HCT116 (cell line): Measurements from ENCODE around the gene ENPEP. TPM values are rescaled to one million over a fixed set of nuclear protein-coding genes. Genes with fewer than 3 reads are reported as not detected.

Experiments used
- ATAC-seq: fragments of 200-7000 bp; cut with Tn5 transposase; 2 replicates; pipeline ENCODE4 v1.9.1; 2020; ENCODE audit warnings: mild to moderate bottlenecking, moderate library complexity
- BruUV-seq: library from RNA; stranded (reverse); fragments of 400-500 nt; replicated peaks from 2 replicates; lab custom pipeline; 2021; lab: Mats Ljungman, UMichigan
- CTCF ChIA-PET: fragments of 300-600 bp; sonication (Branson Sonifier 250); formaldehyde crosslinking; loops from one replicate; lab custom pipeline; 2021; ENCODE audit warnings: antibody characterized with exemption; lab: Charles Lee
- POLR2A ChIA-PET: fragments of 300-600, 350-600 bp; sonication (Branson Sonifier 250); formaldehyde crosslinking; loops from one replicate; lab custom pipeline; 2021; ENCODE audit warnings: antibody characterized with exemption; lab: Charles Lee
- RAD21 ChIA-PET, 2 experiments: fragments of 300-600 bp; sonication (Branson Sonifier 250); formaldehyde crosslinking; loops; one replicate each; lab custom pipeline; 2023; ENCODE audit warnings: low total read pairs in 2 of 2; ENCODE audit not compliant: uncharacterized antibody in 2 of 2, unreplicated experiment in 2 of 2, low non-redundant PET in 1 of 2; lab: Charles Lee
- DNase-seq: peaks from one replicate; pipeline ENCODE4 v3.0.0-alpha.2; 2010; ENCODE audit warnings: low read depth, low spot score
- H2AFZ ChIP-seq: fragments of 200-600 bp; shearing (Covaris generic), sonication (generic); 2 replicates; pipeline ENCODE4 v1.6.1; 2017; ENCODE audit warnings: low read depth, mixed run types, mixed read lengths, antibody characterized with exemption, low read length; ENCODE audit not compliant: poor library complexity, severe bottlenecking
- H3K27ac ChIP-seq: 2 replicates; pipeline ENCODE4 v1.5.1; 2012; ENCODE audit warnings: low read depth, low read length
- H3K27me3 ChIP-seq: fragments of 200-600 bp; sonication (generic); 2 replicates; pipeline ENCODE4 v1.6.1; 2016; ENCODE audit warnings: mixed run types, low read length, mixed read lengths; ENCODE audit not compliant: insufficient read depth
- H3K36me3 ChIP-seq, 2 experiments: fragments of 200-500 bp in 1 of 2; fragments of 200-600 bp in 1 of 2; sonication (Bioruptor generic) in 1 of 2; sonication (generic) in 1 of 2; 2 replicates each; pipeline versions ENCODE4 v1.5.1 to v1.6.1; 2014 to 2016; ENCODE audit warnings: low read length in 2 of 2, inconsistent platforms in 1 of 2, mixed read lengths in 1 of 2, mixed run types in 1 of 2; ENCODE audit not compliant: insufficient read depth in 2 of 2, control insufficient read depth in 1 of 2
- H3K4me1 ChIP-seq, 2 experiments: fragments of 200-600 bp in 1 of 2; sonication (generic) in 1 of 2; 2 replicates each; pipeline versions ENCODE4 v1.5.1 to v1.6.1; 2012 to 2017; ENCODE audit warnings: low read length in 2 of 2, inconsistent platforms in 1 of 2, mild to moderate bottlenecking in 1 of 2, mixed read lengths in 1 of 2, mixed run types in 1 of 2, moderate library complexity in 1 of 2; ENCODE audit not compliant: insufficient read depth in 2 of 2, control insufficient read depth in 1 of 2
- H3K4me2 ChIP-seq: fragments of 200-600 bp; sonication (generic); 2 replicates; pipeline ENCODE4 v1.6.1; 2017; ENCODE audit warnings: mixed run types, low read length, mixed read lengths
- H3K4me3 ChIP-seq, 2 experiments: fragments of 200-600 bp in 1 of 2; sonication (generic) in 1 of 2; replicated peaks in 1 of 2; 2 replicates each; pipeline ENCODE4 v1.5.1; 2011 to 2016; ENCODE audit warnings: low read length in 2 of 2, control low read depth in 1 of 2, low read depth in 1 of 2, mild to moderate bottlenecking in 1 of 2, mixed read lengths in 1 of 2, mixed run types in 1 of 2
- H3K79me2 ChIP-seq: fragments of 200-600 bp; sonication (generic); 2 replicates; pipeline ENCODE4 v1.6.1; 2017; ENCODE audit warnings: mild to moderate bottlenecking, mixed run types, low read length, moderate library complexity, mixed read lengths; ENCODE audit not compliant: insufficient read depth
- H3K9ac ChIP-seq: fragments of 200-600 bp; sonication (generic); 2 replicates; pipeline ENCODE4 v1.6.1; 2016; ENCODE audit warnings: low read length, mixed read lengths
- H3K9me2 ChIP-seq: fragments of 200-600 bp; sonication (generic), shearing (Covaris generic); 2 replicates; pipeline ENCODE4 v1.6.1; 2017; ENCODE audit warnings: mixed run types, mild to moderate bottlenecking, moderate library complexity; ENCODE audit not compliant: insufficient read depth
- H3K9me3 ChIP-seq, 2 experiments: fragments of 200-500 bp in 1 of 2; fragments of 200-600 bp in 1 of 2; sonication (Bioruptor generic) in 1 of 2; sonication (generic) in 1 of 2; 2 replicates each; pipeline ENCODE4 v1.6.1; 2014 to 2017; ENCODE audit warnings: low read length in 2 of 2, mixed read lengths in 2 of 2, inconsistent platforms in 1 of 2, low read depth in 1 of 2, mild to moderate bottlenecking in 1 of 2, mixed run types in 1 of 2, moderate library complexity in 1 of 2; ENCODE audit not compliant: control insufficient read depth in 1 of 2, insufficient read depth in 1 of 2
- H4K20me1 ChIP-seq: fragments of 200-600 bp; sonication (generic), shearing (Covaris generic); 2 replicates; pipeline ENCODE4 v1.6.1; 2017; ENCODE audit warnings: mixed run types, mild to moderate bottlenecking, moderate library complexity; ENCODE audit not compliant: insufficient read depth
- ATF3 ChIP-seq: IDR thresholded peaks from 2 replicates; pipeline ENCODE4 v1.6.1; 2012
- CEBPB ChIP-seq: IDR thresholded peaks from 2 replicates; pipeline ENCODE4 v1.6.1; 2012; ENCODE audit warnings: low read depth
- CTCF ChIP-seq, 3 experiments: fragments of 200-600 bp in 1 of 3; sonication (generic) in 1 of 3; IDR thresholded peaks in 2 of 3; conservative IDR thresholded peaks in 1 of 3; 2 replicates each; pipeline ENCODE4 v1.5.1; 2012 to 2017; ENCODE audit warnings: low read depth in 2 of 3, low read length in 2 of 3, antibody characterized with exemption in 1 of 3, borderline replicate concordance in 1 of 3, control low read depth in 1 of 3, mild to moderate bottlenecking in 1 of 3, mixed read lengths in 1 of 3, mixed run types in 1 of 3, moderate library complexity in 1 of 3; ENCODE audit not compliant: insufficient read depth in 1 of 3
- EGR1 ChIP-seq: IDR thresholded peaks from 2 replicates; pipeline ENCODE4 v1.6.1; 2012; ENCODE audit warnings: low read depth
- ELF1 ChIP-seq: IDR thresholded peaks from 2 replicates; pipeline ENCODE4 v1.6.1; 2012; ENCODE audit warnings: low read depth, borderline replicate concordance
- EZH2 ChIP-seq: fragments of 200-600 bp; sonication (generic); IDR thresholded peaks from 2 replicates; pipeline ENCODE4 v1.6.1; 2017; ENCODE audit warnings: antibody characterized with exemption, mixed run types
- FOSL1 ChIP-seq: IDR thresholded peaks from 2 replicates; pipeline ENCODE4 v1.6.1; 2012; ENCODE audit warnings: low read depth
- JUND ChIP-seq: IDR thresholded peaks from 2 replicates; pipeline ENCODE4 v1.6.1; 2012
- POLR2A ChIP-seq: IDR thresholded peaks from 2 replicates; pipeline ENCODE4 v1.7.0; 2011; ENCODE audit warnings: borderline replicate concordance; ENCODE audit not compliant: insufficient read depth, insufficient read length; ENCODE audit errors: extremely low read depth
- RAD21 ChIP-seq: IDR thresholded peaks from 2 replicates; pipeline ENCODE4 v1.6.1; 2012; ENCODE audit warnings: low read depth, mild to moderate bottlenecking
- REST ChIP-seq: IDR thresholded peaks from 2 replicates; pipeline ENCODE4 v1.6.1; 2012; ENCODE audit warnings: low read depth
- SIN3A ChIP-seq: IDR thresholded peaks from 2 replicates; pipeline ENCODE4 v1.6.1; 2012; ENCODE audit warnings: low read depth
- SP1 ChIP-seq: IDR thresholded peaks from 2 replicates; pipeline ENCODE4 v1.6.1; 2012; ENCODE audit warnings: low read depth
- SRF ChIP-seq: IDR thresholded peaks from 2 replicates; pipeline ENCODE4 v1.6.1; 2012; ENCODE audit warnings: low read depth
- TCF7L2 ChIP-seq: IDR thresholded peaks from 2 replicates; pipeline ENCODE4 v1.7.0; 2011; ENCODE audit warnings: borderline replicate concordance, inconsistent platforms; ENCODE audit not compliant: insufficient read depth, insufficient read length; ENCODE audit errors: extremely low read depth
- ZBTB33 ChIP-seq: IDR thresholded peaks from 2 replicates; pipeline ENCODE4 v1.6.1; 2011; ENCODE audit warnings: mild to moderate bottlenecking, low read length, moderate library complexity; ENCODE audit not compliant: insufficient replicate concordance; ENCODE audit errors: extremely low read depth
- ZFX ChIP-seq: fragments of 450-650 bp; IDR thresholded peaks from 2 replicates; pipeline ENCODE4 v1.6.1; 2017
- intact Hi-C: fragments of 100-400 bp; cut with micrococcal nuclease; formaldehyde crosslinking; loops from 2 replicates; pipeline ENCODE4 v1.10.0; 2022
- total RNA-seq: library from RNA; stranded (reverse); gene quantifications from one replicate; pipeline ENCODE4 v1.2.1, GENCODE V29; 2021; ENCODE audit not compliant: unreplicated experiment

ENPEP gene
- total RNA-seq, 1 experiment from 2014 or later: 4.5 TPM

- H3K4me2 ChIP-seq: no peak overlapping the region
- H3K27ac ChIP-seq: no peak overlapping the region
- H2AFZ ChIP-seq: no peak overlapping the region
- peaks cover 0 to 15% of the 10 kb centered on the region in 2 experiments; a peak in 2 of 4 replicates for H3K4me1 ChIP-seq
- BruUV-seq: no TSS peak
- CTCF ChIA-PET: no interaction called here
- H3K4me3 ChIP-seq: no peak overlapping the region
- ATAC-seq: no peak
- RAD21 ChIA-PET: interaction anchor here in 1 of 2 experiments (0.7 kb wide), 1 partner anchor 21 kb away, joined by 3 read pairs; no protein-coding TSS in a partner anchor
- no peaks in the 10 kb centered on the region for H3K36me3 ChIP-seq
- no peak for TF ChIP-seq JUND
- TF ChIP-seq ATF3: no peak
- TF ChIP-seq SP1: no peak
- TF ChIP-seq POLR2A: no peak
- TF ChIP-seq ZBTB33: no peak
- TF ChIP-seq CTCF (IDR thresholded peaks at IDR 0.05 in 2 of 3, conservative IDR thresholded peaks at IDR 0.05 in 1 of 3; ENCODE audit: borderline replicate concordance in 1 of 3, insufficient read depth in 1 of 3, low read depth in 2 of 3, low read length in 2 of 3): no peak
- TF ChIP-seq RAD21: no peak
- no peak for TF ChIP-seq EGR1
- no peak for TF ChIP-seq ELF1
- no peak for TF ChIP-seq ZFX
- TF ChIP-seq TCF7L2: no peak
- no peak for TF ChIP-seq CEBPB
- TF ChIP-seq SRF: no peak
- no peak for TF ChIP-seq SIN3A
- no peak for TF ChIP-seq REST
- TF ChIP-seq FOSL1: no peak
- TF ChIP-seq EZH2: no peak
- DNase-seq: no peak
- H3K9me3 ChIP-seq: no peaks in the 10 kb centered on the region
- intact Hi-C loops: no loop called here
- POLR2A ChIA-PET: no interaction called here
- H3K27me3 ChIP-seq: no peaks in the 10 kb centered on the region
- no peaks in the 10 kb centered on the region for H3K9me2 ChIP-seq
- no peaks in the 10 kb centered on the region for H4K20me1 ChIP-seq
- H3K9ac ChIP-seq: no peak overlapping the region
- H3K79me2 ChIP-seq: no peaks in the 10 kb centered on the region
Observed at GRCh38 chr4:110480746-110481271, 4.9 kb downstream of the ENPEP start.
